GM12878 (cell line): ENCODE results near the gene GSE1. TPM values are rescaled to one million over a fixed set of nuclear protein-coding genes. Genes with fewer than 3 reads are reported as not detected.

Source experiments
- BCL11A ChIP-seq: IDR thresholded peaks from 2 replicates; pipeline ENCODE4 v1.6.1; 2011; ENCODE audit warnings: low read depth, low read length
- BRCA1 ChIP-seq: IDR thresholded peaks from 2 replicates; pipeline ENCODE4 v1.6.1; 2011; ENCODE audit warnings: low read depth, low read length, improper control_type of control experiment
- CREB1 ChIP-seq: IDR thresholded peaks from 2 replicates; pipeline ENCODE4 v1.6.1; 2012; ENCODE audit warnings: low read depth, mild to moderate bottlenecking, inconsistent platforms
- EZH2 ChIP-seq: IDR thresholded peaks from 2 replicates; pipeline ENCODE4 v1.6.1; 2012; ENCODE audit warnings: low read depth, mild to moderate bottlenecking, control low read depth, inconsistent platforms, low read length, borderline replicate concordance; ENCODE audit not compliant: control insufficient read depth
- NFXL1 ChIP-seq: fragments of 450-650 bp; IDR thresholded peaks from 2 replicates; pipeline ENCODE4 v1.6.1; 2017; ENCODE audit warnings: antibody characterized with exemption, mild to moderate bottlenecking, borderline replicate concordance
- PKNOX1 ChIP-seq: fragments of 450-650 bp; IDR thresholded peaks from 2 replicates; pipeline ENCODE4 v1.6.1; 2016; ENCODE audit warnings: mild to moderate bottlenecking
- POLR2AphosphoS2 ChIP-seq: IDR thresholded peaks from 2 replicates; pipeline ENCODE4 v1.6.1; 2011; ENCODE audit warnings: low read depth, mild to moderate bottlenecking, low read length, improper control_type of control experiment, moderate library complexity
- RBBP5 ChIP-seq: fragments of 200-600 bp; sonication (generic); conservative IDR thresholded peaks from 2 replicates; pipeline ENCODE4 v1.6.1; 2016
- RELB ChIP-seq: fragments of 450-650 bp; IDR thresholded peaks from 2 replicates; pipeline ENCODE4 v1.6.1; 2017; ENCODE audit warnings: low read depth, mild to moderate bottlenecking, moderate library complexity
- SIN3A ChIP-seq: IDR thresholded peaks from 2 replicates; pipeline ENCODE4 v1.6.1; 2012; ENCODE audit warnings: low read depth, low read length, improper control_type of control experiment
- SMAD5 ChIP-seq: IDR thresholded peaks from 2 replicates; pipeline ENCODE4 v1.6.1; 2016; ENCODE audit warnings: antibody characterized with exemption, low read depth
- SMARCA5 ChIP-seq: fragments of 450-650 bp; IDR thresholded peaks from 2 replicates; pipeline ENCODE4 v1.6.1; 2017; ENCODE audit warnings: mild to moderate bottlenecking
- SP1 ChIP-seq: IDR thresholded peaks from one replicate; pipeline ENCODE4 v1.6.1; 2011; ENCODE audit warnings: low read depth, low read length
- SREBF2 ChIP-seq: IDR thresholded peaks from 2 replicates; pipeline ENCODE4 v1.6.1; 2012; ENCODE audit warnings: mild to moderate bottlenecking, low read length
- ZBTB4 ChIP-seq: fragments of 450-650 bp; formaldehyde crosslinking; IDR thresholded peaks from 2 replicates; pipeline ENCODE4 v1.4.0; 2022; ENCODE audit warnings: mild to moderate bottlenecking, moderate library complexity
- polyA plus RNA-seq, 11 experiments: library from polyadenylated mRNA; depleted of rRNA in 4 of 11; unstranded in 6 of 11; stranded (reverse) in 5 of 11; fragments of >200 nt; fragmentation: Nextera tagmentation in 4 of 11; fragmentation: Illumina TruSeq in 1 of 11; extraction: Ambion mirVana in 4 of 11; extraction: Trizol in 1 of 11; gene quantifications; 1 replicate in 1 of 11; 2 replicates in 10 of 11; pipeline versions ENCODE4 v1.2.1 to v1.2.3, GENCODE V29; 2011 to 2016; ENCODE audit warnings: inconsistent platforms in 2 of 11, missing spikeins in 2 of 11, low read depth in 1 of 11
- total RNA-seq, 4 experiments: library from RNA; depleted of rRNA in 3 of 4; stranded (reverse); fragments of >200 nt in 3 of 4; fragmentation: Illumina TruSeq in 1 of 4; extraction: Trizol in 1 of 4; gene quantifications; 2 replicates each; pipeline versions ENCODE4 v1.2.1 to v1.2.3, GENCODE V29; 2013 to 2021
- TF ChIP-seq, protein P1 (sequence below), 3 experiments: IDR thresholded peaks in 2 of 3; conservative IDR thresholded peaks in 1 of 3; 2 replicates each; pipeline ENCODE4 v1.5.1; 2011; ENCODE audit warnings: low read depth in 3 of 3, low read length in 3 of 3, mild to moderate bottlenecking in 3 of 3, control low read depth in 2 of 3, moderate library complexity in 2 of 3, inconsistent platforms in 1 of 3, mixed read lengths in 1 of 3; ENCODE audit not compliant: control insufficient read depth in 2 of 3, insufficient read depth in 1 of 3; ENCODE audit errors: extremely low read depth in 1 of 3
- TF ChIP-seq, protein P2 (sequence below): fragments of 450-650 bp; IDR thresholded peaks from 2 replicates; pipeline ENCODE4 v1.6.1; 2017; ENCODE audit warnings: mild to moderate bottlenecking, low read depth, inconsistent platforms; ENCODE audit not compliant: poor library complexity, severe bottlenecking
- TF ChIP-seq, protein P3 (sequence below): fragments of 450-650 bp; IDR thresholded peaks from 2 replicates; pipeline ENCODE4 v1.6.1; 2017; ENCODE audit warnings: borderline replicate concordance

Gene GSE1
- total and polyA plus RNA-seq, 10 of the 15 experiments (the other 5 are each of a cell fraction or from before 2014, with no cell fraction given), result 4.6 to 58.7 (median 18.2) TPM

DNA sequence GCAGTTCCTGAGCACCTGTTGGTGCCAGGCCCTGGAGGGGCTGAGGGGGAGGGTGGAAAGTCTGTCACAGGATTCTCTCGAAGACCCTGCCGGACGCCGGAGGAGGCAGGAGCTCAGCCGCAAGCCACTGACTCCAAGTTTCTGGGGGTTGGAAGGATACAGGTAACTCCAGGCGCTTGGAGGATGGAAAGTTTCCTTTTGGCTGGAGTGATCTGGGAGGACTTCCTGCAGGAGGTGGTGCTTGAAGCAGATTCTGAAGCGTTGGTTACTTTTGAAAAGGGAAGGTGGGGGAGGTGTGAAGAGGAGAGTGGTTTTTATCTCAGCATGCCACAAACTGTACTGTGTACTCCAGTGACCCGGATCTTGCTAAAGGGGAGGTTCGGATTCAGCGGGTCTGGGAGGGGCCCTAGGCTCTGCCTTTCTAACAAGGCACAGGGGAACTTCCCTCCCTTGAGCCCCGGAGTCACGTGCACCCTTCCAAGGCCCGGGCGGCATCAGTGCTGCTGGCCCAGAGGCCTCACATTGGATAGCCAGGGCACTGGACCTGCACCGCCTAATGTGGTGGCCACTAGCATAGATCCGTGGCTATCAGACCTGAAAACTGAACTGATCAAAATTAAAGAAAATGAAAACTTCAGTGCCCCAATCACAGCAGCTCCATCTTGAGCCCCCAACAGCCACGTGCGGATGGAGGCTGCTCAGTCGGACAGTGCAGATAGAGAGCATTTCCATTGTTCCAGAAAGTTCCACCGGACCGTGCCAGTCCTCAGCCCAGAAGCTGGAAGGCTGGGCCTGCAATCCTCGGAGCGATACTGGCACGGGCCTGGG, 42.2 kb upstream of the GSE1 start (continued):
- TF ChIP-seq NFXL1 (peak; percentile 93), CREB1 (0 out of 2 replicates have a peak, but pooled peaks have one; percentile 1), PKNOX1 (no peak), SP1 (peak; percentile 13), SIN3A (no peak), BRCA1 (no peak), ZBTB4 (CRISPR knock-in tag) (no peak), SMARCA5 (peak; percentile 97), RELB (peak; percentile 38; the same call in 1 of the 2 replicates), SMAD5 (no peak), EZH2 (no peak), RBBP5 (no peak), SREBF2 (no peak; the same call in 1 of the 2 replicates), BCL11A (0 out of 2 replicates have a peak, but pooled peaks have one; percentile 23), POLR2AphosphoS2 (no peak)
- TF ChIP-seq, protein P1, sequence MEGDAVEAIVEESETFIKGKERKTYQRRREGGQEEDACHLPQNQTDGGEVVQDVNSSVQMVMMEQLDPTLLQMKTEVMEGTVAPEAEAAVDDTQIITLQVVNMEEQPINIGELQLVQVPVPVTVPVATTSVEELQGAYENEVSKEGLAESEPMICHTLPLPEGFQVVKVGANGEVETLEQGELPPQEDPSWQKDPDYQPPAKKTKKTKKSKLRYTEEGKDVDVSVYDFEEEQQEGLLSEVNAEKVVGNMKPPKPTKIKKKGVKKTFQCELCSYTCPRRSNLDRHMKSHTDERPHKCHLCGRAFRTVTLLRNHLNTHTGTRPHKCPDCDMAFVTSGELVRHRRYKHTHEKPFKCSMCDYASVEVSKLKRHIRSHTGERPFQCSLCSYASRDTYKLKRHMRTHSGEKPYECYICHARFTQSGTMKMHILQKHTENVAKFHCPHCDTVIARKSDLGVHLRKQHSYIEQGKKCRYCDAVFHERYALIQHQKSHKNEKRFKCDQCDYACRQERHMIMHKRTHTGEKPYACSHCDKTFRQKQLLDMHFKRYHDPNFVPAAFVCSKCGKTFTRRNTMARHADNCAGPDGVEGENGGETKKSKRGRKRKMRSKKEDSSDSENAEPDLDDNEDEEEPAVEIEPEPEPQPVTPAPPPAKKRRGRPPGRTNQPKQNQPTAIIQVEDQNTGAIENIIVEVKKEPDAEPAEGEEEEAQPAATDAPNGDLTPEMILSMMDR (IDR thresholded peaks at IDR 0.05 in 2 of 3, conservative IDR thresholded peaks at IDR 0.05 in 1 of 3; ENCODE audit: control insufficient read depth in 2 of 3, extremely low read depth in 1 of 3, insufficient read depth in 1 of 3, low read depth in 3 of 3, low read length in 3 of 3), result no peak
- TF ChIP-seq, protein P2, sequence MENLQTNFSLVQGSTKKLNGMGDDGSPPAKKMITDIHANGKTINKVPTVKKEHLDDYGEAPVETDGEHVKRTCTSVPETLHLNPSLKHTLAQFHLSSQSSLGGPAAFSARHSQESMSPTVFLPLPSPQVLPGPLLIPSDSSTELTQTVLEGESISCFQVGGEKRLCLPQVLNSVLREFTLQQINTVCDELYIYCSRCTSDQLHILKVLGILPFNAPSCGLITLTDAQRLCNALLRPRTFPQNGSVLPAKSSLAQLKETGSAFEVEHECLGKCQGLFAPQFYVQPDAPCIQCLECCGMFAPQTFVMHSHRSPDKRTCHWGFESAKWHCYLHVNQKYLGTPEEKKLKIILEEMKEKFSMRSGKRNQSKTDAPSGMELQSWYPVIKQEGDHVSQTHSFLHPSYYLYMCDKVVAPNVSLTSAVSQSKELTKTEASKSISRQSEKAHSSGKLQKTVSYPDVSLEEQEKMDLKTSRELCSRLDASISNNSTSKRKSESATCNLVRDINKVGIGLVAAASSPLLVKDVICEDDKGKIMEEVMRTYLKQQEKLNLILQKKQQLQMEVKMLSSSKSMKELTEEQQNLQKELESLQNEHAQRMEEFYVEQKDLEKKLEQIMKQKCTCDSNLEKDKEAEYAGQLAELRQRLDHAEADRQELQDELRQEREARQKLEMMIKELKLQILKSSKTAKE, result no peak
- TF ChIP-seq, protein P3, sequence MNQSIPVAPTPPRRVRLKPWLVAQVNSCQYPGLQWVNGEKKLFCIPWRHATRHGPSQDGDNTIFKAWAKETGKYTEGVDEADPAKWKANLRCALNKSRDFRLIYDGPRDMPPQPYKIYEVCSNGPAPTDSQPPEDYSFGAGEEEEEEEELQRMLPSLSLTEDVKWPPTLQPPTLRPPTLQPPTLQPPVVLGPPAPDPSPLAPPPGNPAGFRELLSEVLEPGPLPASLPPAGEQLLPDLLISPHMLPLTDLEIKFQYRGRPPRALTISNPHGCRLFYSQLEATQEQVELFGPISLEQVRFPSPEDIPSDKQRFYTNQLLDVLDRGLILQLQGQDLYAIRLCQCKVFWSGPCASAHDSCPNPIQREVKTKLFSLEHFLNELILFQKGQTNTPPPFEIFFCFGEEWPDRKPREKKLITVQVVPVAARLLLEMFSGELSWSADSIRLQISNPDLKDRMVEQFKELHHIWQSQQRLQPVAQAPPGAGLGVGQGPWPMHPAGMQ, result no peak
